ENCODE results near the gene PKMYT1.

The PKMYT1 gene

GRCh38 chr16:2986623-2987188, 6.5 kb upstream of the PKMYT1 start:
- Histone ChIP-seq H2AFZ (ENCODE audit: low read depth, low read length) (no peak overlapping the region), H3K4me3 (ENCODE audit: low read depth in 1 of 2, low read length in 2 of 2) (no peak overlapping the region), H3K9me3 (ENCODE audit: insufficient read depth, low read length, severe bottlenecking) (no peaks in the 10 kb centered on the region), H3K27ac (ENCODE audit: low read length) (no peak overlapping the region), H3K27me3 (ENCODE audit: insufficient read depth, low read length, poor library complexity) (no peaks in the 10 kb centered on the region), H3K9ac (ENCODE audit: low read depth, low read length) (no peak overlapping the region), H4K20me1 (ENCODE audit: insufficient read depth, low read length) (no peaks in the 10 kb centered on the region), H3K4me2 (ENCODE audit: insufficient read depth, low read length) (no peak overlapping the region), H3K4me1 (ENCODE audit: insufficient read depth, low read length) (peaks cover 16% of the 10 kb centered on the region), H3K36me3 (ENCODE audit: insufficient read depth, low read length) (no peaks in the 10 kb centered on the region), H3K79me2 (ENCODE audit: insufficient read depth, low read length) (no peaks in the 10 kb centered on the region)
- TF ChIP-seq EZH2 (IDR thresholded peaks at IDR 0.05; ENCODE audit: borderline replicate concordance, low read depth, low read length, severe bottlenecking) = no peak
- TF ChIP-seq, protein P1, sequence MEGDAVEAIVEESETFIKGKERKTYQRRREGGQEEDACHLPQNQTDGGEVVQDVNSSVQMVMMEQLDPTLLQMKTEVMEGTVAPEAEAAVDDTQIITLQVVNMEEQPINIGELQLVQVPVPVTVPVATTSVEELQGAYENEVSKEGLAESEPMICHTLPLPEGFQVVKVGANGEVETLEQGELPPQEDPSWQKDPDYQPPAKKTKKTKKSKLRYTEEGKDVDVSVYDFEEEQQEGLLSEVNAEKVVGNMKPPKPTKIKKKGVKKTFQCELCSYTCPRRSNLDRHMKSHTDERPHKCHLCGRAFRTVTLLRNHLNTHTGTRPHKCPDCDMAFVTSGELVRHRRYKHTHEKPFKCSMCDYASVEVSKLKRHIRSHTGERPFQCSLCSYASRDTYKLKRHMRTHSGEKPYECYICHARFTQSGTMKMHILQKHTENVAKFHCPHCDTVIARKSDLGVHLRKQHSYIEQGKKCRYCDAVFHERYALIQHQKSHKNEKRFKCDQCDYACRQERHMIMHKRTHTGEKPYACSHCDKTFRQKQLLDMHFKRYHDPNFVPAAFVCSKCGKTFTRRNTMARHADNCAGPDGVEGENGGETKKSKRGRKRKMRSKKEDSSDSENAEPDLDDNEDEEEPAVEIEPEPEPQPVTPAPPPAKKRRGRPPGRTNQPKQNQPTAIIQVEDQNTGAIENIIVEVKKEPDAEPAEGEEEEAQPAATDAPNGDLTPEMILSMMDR (IDR thresholded peaks at IDR 0.05; ENCODE audit: borderline replicate concordance, extremely low read depth, low read length, poor library complexity, severe bottlenecking) = no peak
- DNase-seq (no peak), ATAC-seq (ENCODE audit: insufficient read depth, low read depth) (no peak)

- H3K4me3 ChIP-seq (ENCODE audit: low read depth in 1 of 2, low read length in 2 of 2) = no peak overlapping the region
- H3K4me2 ChIP-seq (ENCODE audit: insufficient read depth, low read length) = no peak overlapping the region
- no peaks in the 10 kb centered on the region for H3K9me3 ChIP-seq (ENCODE audit: insufficient read depth, low read length, severe bottlenecking)
- H2AFZ ChIP-seq (ENCODE audit: low read depth, low read length) = no peak overlapping the region
- H3K27me3 ChIP-seq (ENCODE audit: insufficient read depth, low read length, poor library complexity) = no peaks in the 10 kb centered on the region
- H3K4me1 ChIP-seq (ENCODE audit: insufficient read depth, low read length) = peaks cover 23% of the 10 kb centered on the region
- no peak overlapping the region for H3K9ac ChIP-seq (ENCODE audit: low read depth, low read length)
- ATAC-seq (ENCODE audit: insufficient read depth, low read depth) = no peak
- no peaks in the 10 kb centered on the region for H4K20me1 ChIP-seq (ENCODE audit: insufficient read depth, low read length)
- TF ChIP-seq, protein P1 (IDR thresholded peaks at IDR 0.05; ENCODE audit: borderline replicate concordance, extremely low read depth, low read length, poor library complexity, severe bottlenecking) = no peak
- TF ChIP-seq EZH2 (IDR thresholded peaks at IDR 0.05; ENCODE audit: borderline replicate concordance, low read depth, low read length, severe bottlenecking) = no peak
- no peaks in the 10 kb centered on the region for H3K36me3 ChIP-seq (ENCODE audit: insufficient read depth, low read length)
- no peak overlapping the region for H3K27ac ChIP-seq (ENCODE audit: low read length)
- peaks cover 5% of the 10 kb centered on the region for H3K79me2 ChIP-seq (ENCODE audit: insufficient read depth, low read length)
- DNase-seq = no peak
These were observed 5.7 kb upstream of the PKMYT1 start for GRCh38 chr16:2985893-2986355.

GRCh38 chr16:2985462-2985861, 5.2 kb upstream of the PKMYT1 start:
- peaks cover 26% of the 10 kb centered on the region for H3K4me1 ChIP-seq (ENCODE audit: insufficient read depth, low read length)
- no peaks in the 10 kb centered on the region for H4K20me1 ChIP-seq (ENCODE audit: insufficient read depth, low read length)
- H3K79me2 ChIP-seq (ENCODE audit: insufficient read depth, low read length) = peaks cover 10% of the 10 kb centered on the region
- no peak overlapping the region for H3K4me3 ChIP-seq (ENCODE audit: low read depth in 1 of 2, low read length in 2 of 2)
- no peaks in the 10 kb centered on the region; the same call in 1 of the 2 replicates for H3K36me3 ChIP-seq (ENCODE audit: insufficient read depth, low read length)
- TF ChIP-seq, protein P1 (IDR thresholded peaks at IDR 0.05; ENCODE audit: borderline replicate concordance, extremely low read depth, low read length, poor library complexity, severe bottlenecking) = no peak
- TF ChIP-seq EZH2 (IDR thresholded peaks at IDR 0.05; ENCODE audit: borderline replicate concordance, low read depth, low read length, severe bottlenecking) = no peak
- H3K9me3 ChIP-seq (ENCODE audit: insufficient read depth, low read length, severe bottlenecking) = no peaks in the 10 kb centered on the region
- H3K27me3 ChIP-seq (ENCODE audit: insufficient read depth, low read length, poor library complexity) = no peaks in the 10 kb centered on the region
- DNase-seq (no peak), ATAC-seq (ENCODE audit: insufficient read depth, low read depth) (no peak)
- H2AFZ ChIP-seq (ENCODE audit: low read depth, low read length) = no peak overlapping the region
- H3K9ac ChIP-seq (ENCODE audit: low read depth, low read length) = no peak overlapping the region
- H3K27ac ChIP-seq (ENCODE audit: low read length) = no peak overlapping the region
- no peak overlapping the region for H3K4me2 ChIP-seq (ENCODE audit: insufficient read depth, low read length)

Data from DND-41 (cell line).